Left renal pelvis (tissue), 4 donors: ENCODE measurements around the gene IP6K3. TPM values are rescaled to one million over a fixed set of nuclear protein-coding genes. Genes with fewer than 3 reads are reported as not detected.

Experiments used
- DNase-seq, 4 donors: peaks; one replicate each; pipeline ENCODE4 v3.0.0-alpha.2; 2013; ENCODE audit warnings: low read depth in 4 of 4, low spot score in 3 of 4
- polyA plus RNA-seq, 4 donors: library from polyadenylated mRNA; unstranded; fragments of 120-200 nt; gene quantifications; one replicate each; pipeline ENCODE4 v1.2.1, GENCODE V29; 2013; ENCODE audit not compliant: insufficient read length in 4 of 4

IP6K3 gene
- polyA plus RNA-seq, 4 donors: 0.72 to 2.0 (median 1.1) TPM

- DNase-seq: peak; percentile 65 to 75 (median 70)
These were observed 2.5 kb downstream of the IP6K3 start for GRCh38 chr6:33744001-33744848.

- no peak for DNase-seq
These were observed 3.9 kb downstream of the IP6K3 start for GRCh38 chr6:33742837-33743236.

GRCh38 chr6:33742092-33742491, 4.6 kb downstream of the IP6K3 start:
- no peak for DNase-seq

GRCh38 chr6:33740794-33741193, 5.9 kb downstream of the IP6K3 start:
- no peak for DNase-seq

- no peak for DNase-seq
These were observed 6.5 kb downstream of the IP6K3 start for GRCh38 chr6:33740204-33740608.

GRCh38 chr6:33739571-33739970, 7.1 kb downstream of the IP6K3 start:
- DNase-seq: no peak

GRCh38 chr6:33738879-33739278, 7.8 kb downstream of the IP6K3 start:
- DNase-seq: no peak

- DNase-seq: no peak
These were observed 8.6 kb downstream of the IP6K3 start for GRCh38 chr6:33738153-33738552.

- DNase-seq: no peak
These were observed 9.3 kb downstream of the IP6K3 start for GRCh38 chr6:33737267-33738026.

GRCh38 chr6:33735216-33735615, 11.5 kb downstream of the IP6K3 start:
- DNase-seq: no peak

- no peak for DNase-seq
These were observed 13.0 kb downstream of the IP6K3 start for GRCh38 chr6:33733709-33734007.

- DNase-seq: no peak
These were observed 13.6 kb downstream of the IP6K3 start for GRCh38 chr6:33732817-33733708.

- no peak for DNase-seq
These were observed 14.3 kb downstream of the IP6K3 start for GRCh38 chr6:33732385-33732784.

GRCh38 chr6:33731751-33732282, 14.9 kb downstream of the IP6K3 start:
- no peak for DNase-seq

GRCh38 chr6:33731035-33731434, 15.7 kb downstream of the IP6K3 start:
- DNase-seq: no peak

GRCh38 chr6:33730611-33731010, 16.1 kb downstream of the IP6K3 start:
- no peak for DNase-seq

GRCh38 chr6:33729059-33729458, 17.6 kb downstream of the IP6K3 start:
- DNase-seq: no peak

- DNase-seq: no peak
These were observed 18.3 kb downstream of the IP6K3 start for GRCh38 chr6:33728438-33728837.

GRCh38 chr6:33727932-33728331, 18.8 kb downstream of the IP6K3 start:
- no peak for DNase-seq

- DNase-seq: no peak
These were observed 19.6 kb downstream of the IP6K3 start for GRCh38 chr6:33727126-33727525.

GRCh38 chr6:33726696-33727095, 20.0 kb downstream of the IP6K3 start:
- no peak for DNase-seq
